ENCODE data around the gene HLA-F.

The HLA-F gene

GRCh38 chr6:29760328-29760727 lies 37.1 kb downstream of the HLA-F start:
- CTCF ChIA-PET = interaction anchor here (0.7 to 1.2 kb wide), 3 partner anchors 23 to 253 kb away, joined by 3 to 5 read pairs (median 3); no protein-coding TSS in a partner anchor
- POLR2A ChIA-PET = no interaction called here
- Histone ChIP-seq H3K4me3 (ENCODE audit: low read depth, low read length) (no peak overlapping the region), H3K27ac (ENCODE audit: extremely low read depth, low read depth, low read length) (no peak overlapping the region), H3K9me3 (ENCODE audit: control insufficient read depth, insufficient read depth, low read depth, low read length) (no peaks in the 10 kb centered on the region), H3K4me1 (ENCODE audit: control insufficient read depth, insufficient read depth, low read length) (no peaks in the 10 kb centered on the region), H3K36me3 (ENCODE audit: control insufficient read depth in 2 of 2, insufficient read depth in 1 of 2, low read length in 2 of 2) (no peaks in the 10 kb centered on the region)
- TF ChIP-seq ZNF837 (tag by site-specific recombination; IDR thresholded peaks at IDR 0.05) (no peak), YY2 (tag by site-specific recombination; IDR thresholded peaks at IDR 0.05) (no peak), ZNF530 (tag by site-specific recombination; IDR thresholded peaks at IDR 0.05; ENCODE audit: low read depth) (no peak), ZNF175 (tag by site-specific recombination; IDR thresholded peaks at IDR 0.05) (no peak), CTCF (tag by site-specific recombination; IDR thresholded peaks at IDR 0.05) (no peak), ZNF670 (tag by site-specific recombination; IDR thresholded peaks at IDR 0.05; ENCODE audit: low read depth) (no peak), PRDM4 (tag by site-specific recombination; IDR thresholded peaks at IDR 0.05) (no peak), ZNF692 (tag by site-specific recombination; IDR thresholded peaks at IDR 0.05) (no peak), ZBTB21 (tag by site-specific recombination; IDR thresholded peaks at IDR 0.05) (no peak)
- TF ChIP-seq, protein P1, sequence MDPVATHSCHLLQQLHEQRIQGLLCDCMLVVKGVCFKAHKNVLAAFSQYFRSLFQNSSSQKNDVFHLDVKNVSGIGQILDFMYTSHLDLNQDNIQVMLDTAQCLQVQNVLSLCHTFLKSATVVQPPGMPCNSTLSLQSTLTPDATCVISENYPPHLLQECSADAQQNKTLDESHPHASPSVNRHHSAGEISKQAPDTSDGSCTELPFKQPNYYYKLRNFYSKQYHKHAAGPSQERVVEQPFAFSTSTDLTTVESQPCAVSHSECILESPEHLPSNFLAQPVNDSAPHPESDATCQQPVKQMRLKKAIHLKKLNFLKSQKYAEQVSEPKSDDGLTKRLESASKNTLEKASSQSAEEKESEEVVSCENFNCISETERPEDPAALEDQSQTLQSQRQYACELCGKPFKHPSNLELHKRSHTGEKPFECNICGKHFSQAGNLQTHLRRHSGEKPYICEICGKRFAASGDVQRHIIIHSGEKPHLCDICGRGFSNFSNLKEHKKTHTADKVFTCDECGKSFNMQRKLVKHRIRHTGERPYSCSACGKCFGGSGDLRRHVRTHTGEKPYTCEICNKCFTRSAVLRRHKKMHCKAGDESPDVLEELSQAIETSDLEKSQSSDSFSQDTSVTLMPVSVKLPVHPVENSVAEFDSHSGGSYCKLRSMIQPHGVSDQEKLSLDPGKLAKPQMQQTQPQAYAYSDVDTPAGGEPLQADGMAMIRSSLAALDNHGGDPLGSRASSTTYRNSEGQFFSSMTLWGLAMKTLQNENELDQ (tag by site-specific recombination; IDR thresholded peaks at IDR 0.05; ENCODE audit: low read depth) = no peak
- TF ChIP-seq, protein P2, sequence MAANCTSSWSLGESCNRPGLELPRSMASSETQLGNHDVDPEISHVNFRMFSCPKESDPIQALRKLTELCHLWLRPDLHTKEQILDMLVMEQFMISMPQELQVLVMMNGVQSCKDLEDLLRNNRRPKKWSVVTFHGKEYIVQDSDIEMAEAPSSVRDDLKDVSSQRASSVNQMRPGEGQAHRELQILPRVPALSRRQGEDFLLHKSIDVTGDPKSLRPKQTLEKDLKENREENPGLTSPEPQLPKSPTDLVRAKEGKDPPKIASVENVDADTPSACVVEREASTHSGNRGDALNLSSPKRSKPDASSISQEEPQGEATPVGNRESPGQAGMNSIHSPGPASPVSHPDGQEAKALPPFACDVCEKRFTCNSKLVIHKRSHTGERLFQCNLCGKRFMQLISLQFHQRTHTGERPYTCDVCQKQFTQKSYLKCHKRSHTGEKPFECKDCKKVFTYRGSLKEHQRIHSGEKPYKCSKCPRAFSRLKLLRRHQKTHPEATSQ (tag by site-specific recombination; IDR thresholded peaks at IDR 0.05) = no peak

DNA sequence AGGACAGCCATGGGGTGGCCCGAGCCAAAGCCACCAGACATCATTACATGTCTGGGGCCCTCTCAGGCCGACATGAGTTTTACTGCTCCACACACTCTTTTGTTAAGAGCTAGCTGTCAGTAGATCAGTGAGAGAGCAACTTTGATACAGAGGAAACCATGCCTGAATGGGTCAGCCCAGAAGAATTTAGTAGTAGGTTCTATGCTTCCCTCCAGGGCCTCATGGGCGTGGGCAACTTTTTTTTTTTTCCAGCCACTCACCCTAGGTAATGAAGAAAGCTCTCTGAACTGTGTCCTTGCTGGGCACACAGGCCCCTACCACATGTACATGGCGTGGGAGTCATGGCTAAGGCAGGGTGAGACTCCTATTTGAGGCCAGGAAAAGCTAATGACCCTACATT lies 38.8 kb downstream of the HLA-F start:
- no peak overlapping the region for H3K27ac ChIP-seq (ENCODE audit: extremely low read depth, low read depth, low read length)
- H3K36me3 ChIP-seq (ENCODE audit: control insufficient read depth in 2 of 2, insufficient read depth in 1 of 2, low read length in 2 of 2) = no peaks in the 10 kb centered on the region
- no peaks in the 10 kb centered on the region for H3K9me3 ChIP-seq (ENCODE audit: control insufficient read depth, insufficient read depth, low read depth, low read length)
- no peaks in the 10 kb centered on the region for H3K4me1 ChIP-seq (ENCODE audit: control insufficient read depth, insufficient read depth, low read length)
- H3K4me3 ChIP-seq (ENCODE audit: low read depth, low read length) = no peak overlapping the region
- POLR2A ChIA-PET = no interaction called here
- CTCF ChIA-PET = interaction anchor here (3.3 kb wide), 1 partner anchor 9 kb away, joined by 20 read pairs; no protein-coding TSS in a partner anchor
- TF ChIP-seq ZSCAN4 (tag by site-specific recombination; IDR thresholded peaks at IDR 0.05) (no peak), ZNF677 (tag by site-specific recombination; IDR thresholded peaks at IDR 0.05) (no peak), CTCF (tag by site-specific recombination; IDR thresholded peaks at IDR 0.05) (no peak)
